CD4-positive, alpha-beta T cell treated with Interleukin-4 for 1 hour (primary cell): Measurements from ENCODE around the gene ZNF613.
"Not testable (repeated sequence)": the region's sequence is repeated elsewhere in the genome, so short reads cannot be mapped to it uniquely, and the experiment has no call there.

Experiments used
- DNase-seq, 2 donors: peaks; one replicate each; pipeline ENCODE4 v3.0.0-alpha.2; 2020 to 2022

Gene ZNF613

GRCh38 chr19:51926784-51927741, at the start of gene ZNF613:
Gene ZNF613, plus strand, starts transcription at chr19:51927472. Its CDS starts 8,749 bp downstream, at chr19:51936221.
- peak; percentile 86 to 87 for DNase-seq

DNA sequence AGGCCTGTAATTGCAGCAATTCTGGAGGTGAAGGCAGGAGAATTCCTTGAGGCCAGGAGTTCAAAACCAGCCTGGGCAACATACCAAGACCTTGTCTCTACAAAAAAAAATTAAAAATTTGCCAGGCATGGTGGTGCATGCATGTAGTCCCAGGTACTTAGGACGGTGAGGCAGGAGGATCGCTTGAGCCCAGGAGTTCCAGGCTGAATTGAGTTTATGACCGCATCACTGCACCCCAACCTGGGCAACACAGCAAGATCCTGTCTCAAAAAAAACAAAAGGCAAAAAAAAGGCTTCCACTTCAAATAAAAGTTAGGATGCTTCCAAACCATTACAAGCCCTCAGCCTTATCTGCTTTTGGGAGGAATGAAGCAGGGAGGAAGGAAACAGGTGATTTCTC, 44.8 kb upstream of the ZNF613 start:
- no peak for DNase-seq

GRCh38 chr19:51884713-51885112, 42.6 kb upstream of the ZNF613 start:
- DNase-seq = no peak

GRCh38 chr19:51887522-51888498, 39.5 kb upstream of the ZNF613 start, which contains the start of gene ZNF577:
Gene ZNF577, minus strand, starts transcription at chr19:51887951. Its CDS starts 7,569 bp downstream, at chr19:51880382.
- peak; percentile 78 to 80 for DNase-seq

DNA sequence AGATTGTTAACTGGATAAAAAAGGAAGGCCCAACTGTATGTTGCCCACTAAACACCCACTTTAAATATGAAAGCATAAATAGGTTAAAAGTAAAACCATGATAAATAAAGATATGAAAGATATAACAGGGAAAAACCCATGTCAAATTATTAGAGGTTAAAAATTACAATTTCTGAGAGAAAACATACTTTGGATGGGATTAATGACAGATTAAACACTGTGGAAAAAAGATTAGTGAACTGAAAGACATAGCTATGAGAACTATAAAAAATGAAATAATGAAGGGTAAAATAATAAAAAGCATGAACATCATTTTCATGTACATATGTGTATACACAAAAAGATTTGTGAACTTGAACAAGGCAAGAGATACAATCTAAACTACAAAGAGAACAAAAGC, 37.3 kb upstream of the ZNF613 start:
- DNase-seq = no peak

- no peak for DNase-seq
These were observed 36.0 kb upstream of the ZNF613 start for GRCh38 chr19:51891193-51891747.

- DNase-seq = no peak
These were observed 25.4 kb upstream of the ZNF613 start for GRCh38 chr19:51901860-51902259.

DNA sequence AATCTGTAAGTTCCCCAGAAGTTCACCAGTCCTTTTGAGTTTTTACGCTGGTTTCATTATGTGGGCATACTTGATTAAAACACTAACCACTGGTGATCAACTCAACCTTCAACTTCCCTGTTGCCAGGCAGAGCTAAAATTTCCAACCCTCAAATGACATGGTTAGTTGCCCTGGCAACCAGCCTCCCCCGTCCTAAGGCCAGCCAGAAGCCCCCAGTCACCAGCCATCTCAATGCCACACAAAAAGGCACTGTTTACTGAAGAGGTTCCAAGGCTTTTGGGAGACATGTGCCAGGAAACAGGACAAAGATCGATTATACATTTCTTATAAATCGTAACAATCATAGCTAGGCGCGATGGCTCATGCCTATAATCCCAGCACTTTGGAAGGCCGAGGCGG, 24.1 kb upstream of the ZNF613 start:
- DNase-seq = no peak

- DNase-seq = peak; percentile 81 to 83
These were observed 22.7 kb upstream of the ZNF613 start, which contains the start of gene ZNF649 for GRCh38 chr19:51904331-51905165. Gene ZNF649, minus strand, starts transcription at chr19:51905017. Its CDS starts 4,910 bp downstream, at chr19:51900107.

- no peak for DNase-seq
These were observed 22.1 kb upstream of the ZNF613 start for GRCh38 chr19:51905206-51905605.

- not testable (repeated sequence) for DNase-seq
These were observed 21.6 kb upstream of the ZNF613 start for GRCh38 chr19:51905639-51906038.

GRCh38 chr19:51906108-51906507, 21.2 kb upstream of the ZNF613 start:
- DNase-seq = not testable (repeated sequence)

DNA sequence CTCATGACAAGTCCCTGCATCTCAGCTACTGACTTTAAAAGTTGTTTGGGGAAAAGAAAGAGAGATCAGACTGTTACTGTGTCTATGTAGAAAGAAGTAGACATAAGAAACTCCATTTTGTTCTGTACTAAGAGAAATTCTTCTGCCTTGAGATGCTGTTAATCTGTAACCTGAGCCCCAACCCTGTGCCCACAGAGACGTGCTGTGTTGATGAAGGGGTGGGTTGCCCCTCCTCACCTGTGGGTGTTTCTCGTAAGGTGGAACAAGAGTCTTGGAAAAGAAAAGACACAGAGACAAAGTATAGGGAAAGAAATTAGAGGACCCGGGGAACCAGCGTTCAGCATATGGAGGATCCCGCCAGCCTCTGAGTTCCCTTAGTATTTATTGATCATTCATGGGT, 19.3 kb upstream of the ZNF613 start:
- DNase-seq = not testable (repeated sequence)

DNA sequence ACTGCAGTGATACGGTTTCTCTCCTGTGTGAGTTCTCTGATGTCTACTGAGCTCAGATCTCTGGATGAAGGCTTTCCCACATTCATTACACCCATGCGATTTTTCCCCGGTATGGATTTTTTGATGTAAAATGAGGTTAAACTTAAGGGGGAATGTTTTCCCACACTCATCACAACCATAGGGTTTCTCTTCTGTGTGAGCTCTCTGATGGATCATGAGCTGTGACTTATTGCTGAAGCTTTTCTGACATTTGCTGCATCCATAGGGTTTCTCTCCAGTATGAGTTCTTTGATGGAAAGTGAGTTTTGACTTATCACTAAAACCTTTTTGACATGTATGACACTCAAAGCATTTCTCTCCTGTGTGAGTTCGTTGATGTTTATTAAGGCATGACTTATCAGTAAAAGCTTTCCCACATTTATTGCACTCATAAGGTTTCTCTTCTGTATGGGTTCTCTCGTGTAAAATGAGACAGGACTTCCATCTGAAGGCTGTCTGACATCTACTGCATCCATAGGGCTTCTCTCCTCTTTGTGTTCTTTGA, 11.9 kb upstream of the ZNF613 start:
- no peak for DNase-seq

GRCh38 chr19:51916167-51916566, 11.1 kb upstream of the ZNF613 start:
- no peak for DNase-seq

DNA sequence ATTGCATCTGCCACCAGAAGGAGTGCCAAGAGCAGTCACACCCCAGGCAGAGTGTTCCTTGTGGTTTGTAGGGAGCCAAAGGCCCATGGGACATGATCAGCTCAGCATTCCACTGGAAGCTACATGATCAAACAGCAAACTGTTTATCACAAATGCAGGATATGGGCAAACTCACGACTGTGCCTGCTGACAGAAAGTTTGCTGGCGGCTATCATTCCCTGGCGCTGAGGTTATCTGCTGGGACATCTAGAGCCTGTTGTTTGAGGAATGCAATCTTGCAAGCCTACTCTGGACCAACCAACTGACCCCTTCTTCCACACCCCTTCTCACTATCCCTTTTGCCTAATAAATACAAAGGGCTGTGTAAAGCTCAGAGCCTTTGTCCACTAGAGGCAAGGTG, 7.7 kb upstream of the ZNF613 start:
- DNase-seq = no peak

DNA sequence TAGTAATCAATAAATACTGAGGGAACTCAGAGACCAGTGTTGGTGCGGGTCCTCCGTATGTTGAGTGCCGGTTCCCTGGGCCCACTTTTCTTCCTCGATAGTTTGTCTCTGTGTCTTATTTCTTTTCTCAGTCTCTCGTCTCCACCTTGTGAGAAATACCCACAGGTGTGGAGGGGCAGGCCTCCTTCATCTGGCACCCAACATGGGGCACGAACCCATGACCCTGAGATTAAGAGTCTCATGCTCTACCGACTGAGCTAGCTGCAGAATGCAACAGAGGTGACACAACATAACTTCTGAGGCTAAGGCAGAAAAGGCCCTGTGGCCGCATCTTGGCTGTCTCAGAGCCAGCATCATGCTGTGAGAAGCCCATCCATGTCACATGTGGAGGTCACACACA, 5.3 kb upstream of the ZNF613 start:
- DNase-seq = no peak

DNA sequence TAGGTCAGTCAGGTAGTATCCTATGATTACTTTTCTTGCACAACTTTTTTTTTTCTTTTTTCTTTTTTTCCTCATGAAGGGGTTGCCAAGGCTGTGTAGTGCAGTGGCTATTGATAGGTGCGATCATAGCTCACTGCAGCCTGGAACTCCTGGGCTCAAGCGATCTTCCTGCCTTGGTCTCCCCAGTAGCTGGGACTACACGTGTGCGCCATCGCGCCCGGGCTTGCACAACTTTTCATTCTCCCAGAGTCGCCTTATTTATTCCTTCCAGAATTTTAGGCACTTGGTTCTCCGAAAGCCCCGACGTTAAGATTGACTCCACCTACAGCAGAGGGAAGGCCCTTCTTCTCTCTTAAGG, 867 bp upstream of the ZNF613 start:
- DNase-seq = no peak

- DNase-seq = no peak
These were observed 587 bp downstream of the ZNF613 start for GRCh38 chr19:51927859-51928258.

DNA sequence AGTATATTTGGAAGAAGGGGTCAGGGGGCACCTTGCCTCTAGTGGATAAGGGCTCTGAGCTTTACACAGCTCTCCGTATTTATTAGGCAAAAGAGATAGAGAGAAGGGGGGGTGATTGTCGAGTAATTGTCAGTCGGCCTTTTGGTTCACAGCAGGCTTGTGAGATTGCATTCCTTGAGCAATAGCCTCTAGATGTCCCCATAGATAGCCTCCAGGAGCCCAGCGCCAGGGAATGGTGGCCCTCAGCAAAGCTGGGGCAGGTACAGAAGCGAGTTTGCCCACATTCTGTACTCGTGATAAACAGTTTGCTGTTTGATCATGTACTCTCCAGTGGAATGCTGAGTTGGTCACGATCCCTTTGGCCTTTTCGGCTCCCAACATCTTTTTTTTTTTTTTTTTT, 4.6 kb downstream of the ZNF613 start:
- DNase-seq = no peak

- no peak for DNase-seq
These were observed 11.7 kb downstream of the ZNF613 start for GRCh38 chr19:51938936-51939335.
